Neural progenitor cell (in vitro differentiated cells): Measurements from ENCODE around the gene PPAT.
"Not testable (repeated sequence)": the region's sequence is repeated elsewhere in the genome, so short reads cannot be mapped to it uniquely, and the experiment has no call there.

Source experiments
- EZH2 ChIP-seq: fragments of 200-600 bp; sonication (generic); IDR thresholded peaks from 2 replicates; pipeline ENCODE4 v1.6.1; 2017; ENCODE audit warnings: antibody characterized with exemption, mild to moderate bottlenecking, moderate library complexity
- EZH2phosphoT487 ChIP-seq: fragments of 200-600 bp; sonication (generic); IDR thresholded peaks from 2 replicates; pipeline ENCODE4 v1.6.1; 2017; ENCODE audit warnings: antibody characterized with exemption
- TF ChIP-seq, protein P1 (sequence below): fragments of 200-600 bp; sonication (generic); IDR thresholded peaks from 2 replicates; pipeline ENCODE4 v1.5.1; 2017; ENCODE audit warnings: antibody characterized with exemption, mild to moderate bottlenecking

- TF ChIP-seq, protein P1, sequence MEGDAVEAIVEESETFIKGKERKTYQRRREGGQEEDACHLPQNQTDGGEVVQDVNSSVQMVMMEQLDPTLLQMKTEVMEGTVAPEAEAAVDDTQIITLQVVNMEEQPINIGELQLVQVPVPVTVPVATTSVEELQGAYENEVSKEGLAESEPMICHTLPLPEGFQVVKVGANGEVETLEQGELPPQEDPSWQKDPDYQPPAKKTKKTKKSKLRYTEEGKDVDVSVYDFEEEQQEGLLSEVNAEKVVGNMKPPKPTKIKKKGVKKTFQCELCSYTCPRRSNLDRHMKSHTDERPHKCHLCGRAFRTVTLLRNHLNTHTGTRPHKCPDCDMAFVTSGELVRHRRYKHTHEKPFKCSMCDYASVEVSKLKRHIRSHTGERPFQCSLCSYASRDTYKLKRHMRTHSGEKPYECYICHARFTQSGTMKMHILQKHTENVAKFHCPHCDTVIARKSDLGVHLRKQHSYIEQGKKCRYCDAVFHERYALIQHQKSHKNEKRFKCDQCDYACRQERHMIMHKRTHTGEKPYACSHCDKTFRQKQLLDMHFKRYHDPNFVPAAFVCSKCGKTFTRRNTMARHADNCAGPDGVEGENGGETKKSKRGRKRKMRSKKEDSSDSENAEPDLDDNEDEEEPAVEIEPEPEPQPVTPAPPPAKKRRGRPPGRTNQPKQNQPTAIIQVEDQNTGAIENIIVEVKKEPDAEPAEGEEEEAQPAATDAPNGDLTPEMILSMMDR = not testable (repeated sequence)
- not testable (repeated sequence) for TF ChIP-seq EZH2, EZH2phosphoT487
Observed at GRCh38 chr4:56466296-56466761, 30.9 kb upstream of the PPAT start.
